Thyroid gland (tissue), 4 donors: Measurements from ENCODE around the gene SHISA4. TPM values are rescaled to one million over a fixed set of nuclear protein-coding genes. Genes with fewer than 3 reads are reported as not detected.
A peak's percentile ranks its signal among the peaks of the same experiment; 100 is the strongest.

ENCODE experiments used
- DNase-seq, 2 donors: peaks; one replicate each; pipeline ENCODE4 v3.0.0-alpha.2; 2019
- H3K27ac ChIP-seq, 3 donors: fragments of 200-600 bp; sonication (generic); 1 replicate in 2 of 3; 2 replicates in 1 of 3; pipeline ENCODE4 v1.5.1; 2016 to 2019; ENCODE audit warnings: mild to moderate bottlenecking in 1 of 3, moderate library complexity in 1 of 3
- H3K27me3 ChIP-seq: fragments of 200-600 bp; sonication (generic); one replicate; pipeline ENCODE4 v1.5.1; 2019
- H3K36me3 ChIP-seq, 2 donors: fragments of 200-600 bp; sonication (generic); one replicate each; pipeline ENCODE4 v1.5.1; 2016 to 2019
- H3K4me1 ChIP-seq, 2 donors: fragments of 200-600 bp; sonication (generic); one replicate each; pipeline ENCODE4 v1.5.1; 2017 to 2019
- H3K4me3 ChIP-seq, 3 donors: fragments of 200-600 bp; sonication (generic); replicated peaks in 1 of 3; 1 replicate in 2 of 3; 2 replicates in 1 of 3; pipeline ENCODE4 v1.5.1; 2016; ENCODE audit warnings: mild to moderate bottlenecking in 1 of 3
- H3K9me3 ChIP-seq: fragments of 200-600 bp; sonication (generic); one replicate; pipeline ENCODE4 v1.5.1; 2017
- POLR2A ChIP-seq, 2 donors: fragments of 450-650 bp; IDR thresholded peaks; one replicate each; pipeline ENCODE4 v1.6.1; 2017; ENCODE audit warnings: antibody characterized with exemption in 2 of 2, mild to moderate bottlenecking in 2 of 2, moderate library complexity in 1 of 2
- WGBS, 2 donors: methylation state at CpG; one replicate each; pipeline ENCODE4 v1.1.5; 2017; 5-methylcytosine and 5-hydroxymethylcytosine counted together
- intact Hi-C: fragments of 100-400 bp; cut with DNase I; formaldehyde crosslinking; loops from one replicate; pipeline ENCODE4 v1.15.1; 2023
- total RNA-seq, 4 donors: library from RNA; depleted of rRNA; stranded (reverse); fragments of >200 nt; gene quantifications; one replicate each; pipeline ENCODE4 v1.2.3, GENCODE V29; 2016
- TF ChIP-seq, protein P1 (sequence below), 6 experiments: fragments of 200-600 bp in 3 of 6; fragments of 450-650 bp in 3 of 6; sonication (generic) in 3 of 6; IDR thresholded peaks; one replicate each; pipeline ENCODE4 v1.5.1; 2016 to 2019; ENCODE audit warnings: antibody characterized with exemption in 6 of 6, mild to moderate bottlenecking in 2 of 6, inconsistent platforms in 1 of 6, moderate library complexity in 1 of 6

Gene SHISA4
- total RNA-seq, 4 donors from 2014 or later, result 28.8 to 60.3 (median 50.3) TPM

DNA sequence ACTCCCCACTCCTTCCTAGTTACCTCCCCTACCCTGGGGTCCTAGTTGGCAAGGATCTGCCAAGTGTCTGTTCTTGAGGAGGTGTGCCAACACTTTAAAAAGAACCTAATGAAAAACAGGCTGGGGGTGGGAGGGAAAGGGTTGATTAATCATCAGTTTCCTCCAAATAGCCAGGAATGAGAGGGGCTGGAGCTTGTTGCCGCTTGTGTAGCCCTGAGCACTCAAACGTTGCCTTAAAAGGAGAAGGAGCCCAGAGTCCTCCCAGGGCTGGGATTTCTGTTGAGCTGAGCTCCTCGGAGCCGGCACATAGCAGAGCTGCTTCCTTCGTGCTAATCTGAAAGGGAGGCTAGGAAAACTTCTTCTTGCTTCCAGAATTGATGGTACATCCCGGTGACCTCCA, 15.9 kb downstream of the SHISA4 start:
- peaks cover 65 to 81% of the 10 kb centered on the region in 2 donors for H3K4me1 ChIP-seq
- intact Hi-C loops, result no loop called here
- DNase-seq, result peak; percentile 79 to 85

GRCh38 chr1:201905234-201905890, 16.7 kb downstream of the SHISA4 start:
- intact Hi-C loops, result no loop called here
- no peak for DNase-seq
- H3K4me1 ChIP-seq, result peaks cover 59 to 73% of the 10 kb centered on the region in 2 donors
- H3K4me3 ChIP-seq, result no peak overlapping the region
- no peak for TF ChIP-seq POLR2A (IDR thresholded peaks at IDR 0.05)
- TF ChIP-seq, protein P1, sequence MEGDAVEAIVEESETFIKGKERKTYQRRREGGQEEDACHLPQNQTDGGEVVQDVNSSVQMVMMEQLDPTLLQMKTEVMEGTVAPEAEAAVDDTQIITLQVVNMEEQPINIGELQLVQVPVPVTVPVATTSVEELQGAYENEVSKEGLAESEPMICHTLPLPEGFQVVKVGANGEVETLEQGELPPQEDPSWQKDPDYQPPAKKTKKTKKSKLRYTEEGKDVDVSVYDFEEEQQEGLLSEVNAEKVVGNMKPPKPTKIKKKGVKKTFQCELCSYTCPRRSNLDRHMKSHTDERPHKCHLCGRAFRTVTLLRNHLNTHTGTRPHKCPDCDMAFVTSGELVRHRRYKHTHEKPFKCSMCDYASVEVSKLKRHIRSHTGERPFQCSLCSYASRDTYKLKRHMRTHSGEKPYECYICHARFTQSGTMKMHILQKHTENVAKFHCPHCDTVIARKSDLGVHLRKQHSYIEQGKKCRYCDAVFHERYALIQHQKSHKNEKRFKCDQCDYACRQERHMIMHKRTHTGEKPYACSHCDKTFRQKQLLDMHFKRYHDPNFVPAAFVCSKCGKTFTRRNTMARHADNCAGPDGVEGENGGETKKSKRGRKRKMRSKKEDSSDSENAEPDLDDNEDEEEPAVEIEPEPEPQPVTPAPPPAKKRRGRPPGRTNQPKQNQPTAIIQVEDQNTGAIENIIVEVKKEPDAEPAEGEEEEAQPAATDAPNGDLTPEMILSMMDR (IDR thresholded peaks at IDR 0.05), result no peak
- WGBS, 2 donors, result 60 to 74% methylated on average over 6 of the region's 6 CpGs
- H3K9me3 ChIP-seq, result no peaks in the 10 kb centered on the region
- H3K27ac ChIP-seq, result peak overlapping the region; percentile 88 to 98 (median 96)
- H3K36me3 ChIP-seq, result no peaks in the 10 kb centered on the region
- no peaks in the 10 kb centered on the region for H3K27me3 ChIP-seq

More for the DNA sequence above, 15.9 kb downstream of the SHISA4 start:
- no peaks in the 10 kb centered on the region for H3K9me3 ChIP-seq
- H3K4me3 ChIP-seq, result no peak overlapping the region
- WGBS, 2 donors, result 24 to 28% methylated on average over 6 of the region's 6 CpGs
- H3K27me3 ChIP-seq, result no peaks in the 10 kb centered on the region
- no peaks in the 10 kb centered on the region for H3K36me3 ChIP-seq
- H3K27ac ChIP-seq, result peak overlapping the region; percentile 88 to 98 (median 96)
- TF ChIP-seq, protein P1 (IDR thresholded peaks at IDR 0.05), result no peak
- peak in 1 of 2 donors; percentile 91 for TF ChIP-seq POLR2A (IDR thresholded peaks at IDR 0.05)

GRCh38 chr1:201906336-201906735, 17.6 kb downstream of the SHISA4 start:
- Histone ChIP-seq H3K4me1 (peaks cover 50 to 66% of the 10 kb centered on the region in 2 donors), H3K36me3 (no peaks in the 10 kb centered on the region), H3K27me3 (no peaks in the 10 kb centered on the region), H3K27ac (peak overlapping the region; percentile 88 to 98 (median 96)), H3K9me3 (no peaks in the 10 kb centered on the region), H3K4me3 (no peak overlapping the region)
- no peak for DNase-seq
- intact Hi-C loops, result no loop called here
- 85 to 96% methylated on average over 3 of the region's 3 CpGs for WGBS, 2 donors
- TF ChIP-seq POLR2A (IDR thresholded peaks at IDR 0.05), result no peak
- TF ChIP-seq, protein P1 (IDR thresholded peaks at IDR 0.05), result no peak

DNA sequence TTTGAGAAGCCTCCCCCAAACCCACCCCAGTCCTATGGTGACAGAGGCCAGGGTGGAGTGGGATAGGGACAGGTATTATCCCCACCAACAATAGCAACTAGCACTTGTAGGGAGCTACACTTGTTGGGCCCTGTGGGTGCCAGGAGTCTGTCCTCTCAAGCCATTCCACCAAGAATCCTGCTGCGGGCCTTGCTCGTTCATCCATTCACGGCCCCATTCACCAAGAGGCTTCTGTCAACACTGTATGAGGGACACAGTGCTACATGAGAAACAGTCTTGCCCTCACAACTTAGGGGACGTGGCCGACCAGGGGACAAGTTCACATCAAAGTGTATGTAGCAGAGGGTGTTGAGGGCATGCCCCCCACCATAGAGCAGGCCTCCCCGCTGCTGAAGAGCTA, 18.9 kb downstream of the SHISA4 start:
- intact Hi-C loops, result no loop called here
- peak in 1 of 2 donors; percentile 52 for TF ChIP-seq POLR2A (IDR thresholded peaks at IDR 0.05)
- TF ChIP-seq, protein P1 (IDR thresholded peaks at IDR 0.05), result no peak
- H3K27me3 ChIP-seq, result no peaks in the 10 kb centered on the region
- no peaks in the 10 kb centered on the region for H3K36me3 ChIP-seq
- H3K4me1 ChIP-seq, result peaks cover 43 to 57% of the 10 kb centered on the region in 2 donors
- H3K4me3 ChIP-seq, result no peak overlapping the region
- peak overlapping the region; percentile 88 to 98 (median 96) for H3K27ac ChIP-seq
- WGBS, 2 donors, result 51 to 66% methylated on average over 3 to 6 of the region's 6 CpGs
- H3K9me3 ChIP-seq, result no peaks in the 10 kb centered on the region
- peak; percentile 75 to 82 for DNase-seq

DNA sequence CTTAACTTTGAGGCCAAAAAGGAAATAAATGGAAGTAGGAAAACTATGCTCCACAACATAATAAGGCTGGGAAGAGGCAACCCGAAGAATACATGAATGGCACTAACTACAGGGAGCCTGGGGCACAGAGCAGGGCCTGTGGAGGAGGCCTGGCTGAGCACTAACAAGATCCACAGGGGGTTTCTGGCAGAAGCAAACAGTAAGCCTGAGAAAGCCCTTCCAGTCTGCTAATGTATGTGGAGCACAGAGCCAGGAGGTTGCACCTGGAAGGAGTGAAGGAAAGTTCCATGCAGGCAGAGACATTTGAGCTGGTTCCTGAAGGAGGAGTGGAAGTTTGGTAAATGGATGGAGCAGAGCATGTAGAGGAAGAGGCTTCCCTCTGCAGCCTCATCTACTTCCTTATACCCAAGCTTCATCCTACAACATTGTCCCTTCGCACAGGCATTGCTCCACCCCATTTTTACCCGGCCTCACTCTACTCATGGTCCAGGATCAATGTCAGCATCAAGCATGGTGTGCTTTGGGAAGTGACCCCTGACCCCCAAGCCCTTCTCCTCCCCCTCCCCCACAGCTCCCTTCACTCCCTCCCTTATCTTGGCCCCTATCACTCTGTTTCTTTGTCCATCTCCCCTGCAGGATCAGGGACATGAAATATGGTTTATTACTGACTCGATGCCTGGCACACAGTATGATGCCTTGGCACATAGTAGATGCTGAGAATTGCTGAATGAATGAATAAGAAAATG, 23.3 kb downstream of the SHISA4 start:
- H3K27ac ChIP-seq, result peak overlapping the region in 2 of 3 donors; percentile 24 to 61
- 83 to 85% methylated on average over 4 of the region's 4 CpGs for WGBS, 2 donors
- no peaks in the 10 kb centered on the region for H3K9me3 ChIP-seq
- no peak overlapping the region for H3K4me3 ChIP-seq
- no peak for DNase-seq
- peaks cover 10 to 27% of the 10 kb centered on the region in 2 donors for H3K4me1 ChIP-seq
- no peak for TF ChIP-seq POLR2A (IDR thresholded peaks at IDR 0.05)
- TF ChIP-seq, protein P1 (IDR thresholded peaks at IDR 0.05), result no peak
- H3K27me3 ChIP-seq, result no peaks in the 10 kb centered on the region
- H3K36me3 ChIP-seq, result no peaks in the 10 kb centered on the region
- intact Hi-C loops, result no loop called here
